ENCODE results near the gene SH2B2. TPM values are rescaled to one million over a fixed set of nuclear protein-coding genes. Genes with fewer than 3 reads are reported as not detected.
"Not testable (repeated sequence)": the region's sequence is repeated elsewhere in the genome, so short reads cannot be mapped to it uniquely, and the experiment has no call there.

SH2B2 gene
- total RNA-seq, 1 donor from 2014 or later, result 11.9 TPM

GRCh38 chr7:102306916-102307677, 20.4 kb downstream of the SH2B2 start:
- no peak for DNase-seq

GRCh38 chr7:102310414-102310815, 23.7 kb downstream of the SH2B2 start:
- no peak for DNase-seq

GRCh38 chr7:102312317-102312716, 25.6 kb downstream of the SH2B2 start:
- no peak for DNase-seq

- no peak for DNase-seq
These were observed 27.5 kb downstream of the SH2B2 start for GRCh38 chr7:102313997-102314780.

- DNase-seq, result no peak
These were observed 30.8 kb downstream of the SH2B2 start for GRCh38 chr7:102317231-102318059.

- no peak for DNase-seq
These were observed 31.9 kb downstream of the SH2B2 start for GRCh38 chr7:102318482-102318971.

- DNase-seq, result no peak
These were observed 33.0 kb downstream of the SH2B2 start for GRCh38 chr7:102319671-102320070.

- DNase-seq, result no peak
These were observed 33.5 kb downstream of the SH2B2 start for GRCh38 chr7:102320181-102320580.

GRCh38 chr7:102320601-102321350, 34.1 kb downstream of the SH2B2 start:
- no peak for DNase-seq

- DNase-seq, result no peak
These were observed 34.9 kb downstream of the SH2B2 start for GRCh38 chr7:102321351-102322201.

GRCh38 chr7:102322202-102322715, 35.6 kb downstream of the SH2B2 start:
- DNase-seq, result no peak

- DNase-seq, result no peak
These were observed 37.2 kb downstream of the SH2B2 start for GRCh38 chr7:102323914-102324195.

- not testable (repeated sequence) for DNase-seq
These were observed 38.4 kb downstream of the SH2B2 start for GRCh38 chr7:102325106-102325505.

- DNase-seq, result no peak
These were observed 39.7 kb downstream of the SH2B2 start for GRCh38 chr7:102326157-102326889.

- not testable (repeated sequence) for DNase-seq
These were observed 40.5 kb downstream of the SH2B2 start for GRCh38 chr7:102327183-102327582.

- not testable (repeated sequence) for DNase-seq
These were observed 42.2 kb downstream of the SH2B2 start for GRCh38 chr7:102328863-102329262.

GRCh38 chr7:102329366-102329765, 42.7 kb downstream of the SH2B2 start:
- DNase-seq, result not testable (repeated sequence)

- DNase-seq, result not testable (repeated sequence)
These were observed 44.2 kb downstream of the SH2B2 start for GRCh38 chr7:102330666-102331460.

- not testable (repeated sequence) for DNase-seq
These were observed 48.9 kb downstream of the SH2B2 start for GRCh38 chr7:102335574-102335973.

All from occipital lobe (tissue), 2 donors.